ENCODE data around the gene TESMIN. TPM values are rescaled to one million over a fixed set of nuclear protein-coding genes. Genes with fewer than 3 reads are reported as not detected.

TESMIN gene
- total RNA-seq, 1 experiment from 2014 or later = 24.8 TPM

DNA sequence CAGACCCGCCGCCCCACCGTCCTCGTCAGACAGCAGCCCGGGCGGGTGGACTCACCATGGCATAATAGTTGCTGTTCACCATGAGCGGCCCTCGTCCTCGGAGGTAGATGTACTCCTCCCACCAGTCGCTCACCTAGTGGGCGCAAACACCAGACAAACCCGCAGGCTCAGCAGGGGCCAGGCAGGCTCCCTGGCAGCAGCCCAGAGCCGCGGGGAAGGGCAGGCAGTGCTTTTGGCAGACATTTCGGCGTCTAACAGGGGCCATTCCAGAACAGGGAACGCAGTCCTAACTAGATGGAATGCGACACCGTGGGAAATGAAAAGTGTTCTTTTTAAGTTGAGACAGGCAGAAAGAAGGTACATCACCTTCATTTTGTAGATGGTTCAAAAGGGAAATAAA is 45.5 kb upstream of the TESMIN start:
- Histone ChIP-seq H3K79me2 (ENCODE audit: insufficient read depth, low read length) (no peaks in the 10 kb centered on the region), H2AFZ (ENCODE audit: low read depth, low read length, poor library complexity, severe bottlenecking) (no peak overlapping the region), H3K9me3 (ENCODE audit: control insufficient read depth in 1 of 2, insufficient read depth in 1 of 2, low read depth in 1 of 2, low read length in 2 of 2) (no peaks in the 10 kb centered on the region), H3K27me3 (ENCODE audit: insufficient read depth, low read length) (no peaks in the 10 kb centered on the region), H3K4me2 (ENCODE audit: low read length) (no peak overlapping the region), H3K4me1 (ENCODE audit: control insufficient read depth in 1 of 2, insufficient read depth in 2 of 2, low read length in 2 of 2) (no peaks in the 10 kb centered on the region), H3K9ac (ENCODE audit: low read length) (no peak overlapping the region), H3K36me3 (ENCODE audit: control insufficient read depth in 1 of 2, insufficient read depth in 2 of 2, low read length in 2 of 2) (peaks cover 4 to 8% of the 10 kb centered on the region in 2 experiments; a peak in 3 of 4 replicates), H3K4me3 (replicated peaks in 1 of 2; ENCODE audit: low read depth in 1 of 2, low read length in 2 of 2) (no peak overlapping the region), H4K20me1 (ENCODE audit: insufficient read depth) (no peaks in the 10 kb centered on the region), H3K9me2 (ENCODE audit: insufficient read depth) (no peaks in the 10 kb centered on the region), H3K27ac (ENCODE audit: low read depth, low read length) (no peak overlapping the region)
- intact Hi-C loops (cut with micrococcal nuclease) = no loop called here
- ChIA-PET RAD21 (ENCODE audit: low non-redundant PET in 1 of 2, low total read pairs in 2 of 2, uncharacterized antibody in 2 of 2, unreplicated experiment in 2 of 2) (no interaction called here), CTCF (no interaction called here), POLR2A (no interaction called here)
- no peak for ATAC-seq
- no TSS peak for BruUV-seq (replicated peaks)
- no peak for DNase-seq (ENCODE audit: low read depth, low spot score)
- TF ChIP-seq, protein P1, sequence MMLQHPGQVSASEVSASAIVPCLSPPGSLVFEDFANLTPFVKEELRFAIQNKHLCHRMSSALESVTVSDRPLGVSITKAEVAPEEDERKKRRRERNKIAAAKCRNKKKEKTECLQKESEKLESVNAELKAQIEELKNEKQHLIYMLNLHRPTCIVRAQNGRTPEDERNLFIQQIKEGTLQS (IDR thresholded peaks at IDR 0.05) = no peak
- no peak for TF ChIP-seq FOSL1 (IDR thresholded peaks at IDR 0.05; ENCODE audit: low read depth)
- no peak for TF ChIP-seq ZNF274 (IDR thresholded peaks at IDR 0.05; ENCODE audit: low read depth, low read length)
- TF ChIP-seq, protein P2, sequence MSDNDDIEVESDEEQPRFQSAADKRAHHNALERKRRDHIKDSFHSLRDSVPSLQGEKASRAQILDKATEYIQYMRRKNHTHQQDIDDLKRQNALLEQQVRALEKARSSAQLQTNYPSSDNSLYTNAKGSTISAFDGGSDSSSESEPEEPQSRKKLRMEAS (IDR thresholded peaks at IDR 0.05) = no peak
- TF ChIP-seq CBX3 (IDR thresholded peaks at IDR 0.05; ENCODE audit: low read depth) = no peak
- TF ChIP-seq SP1 (IDR thresholded peaks at IDR 0.05; ENCODE audit: low read depth) = no peak
- no peak for TF ChIP-seq CEBPB (IDR thresholded peaks at IDR 0.05; ENCODE audit: low read depth)
- TF ChIP-seq JUND (IDR thresholded peaks at IDR 0.05) = no peak
- no peak for TF ChIP-seq POLR2AphosphoS5 (IDR thresholded peaks at IDR 0.05; ENCODE audit: low read depth, low read length)
- TF ChIP-seq RAD21 (IDR thresholded peaks at IDR 0.05; ENCODE audit: low read depth) = no peak
- TF ChIP-seq ELF1 (IDR thresholded peaks at IDR 0.05; ENCODE audit: borderline replicate concordance, low read depth) = no peak
- TF ChIP-seq TCF7L2 (IDR thresholded peaks at IDR 0.05; ENCODE audit: borderline replicate concordance, extremely low read depth, insufficient read depth, insufficient read length) = no peak

DNA sequence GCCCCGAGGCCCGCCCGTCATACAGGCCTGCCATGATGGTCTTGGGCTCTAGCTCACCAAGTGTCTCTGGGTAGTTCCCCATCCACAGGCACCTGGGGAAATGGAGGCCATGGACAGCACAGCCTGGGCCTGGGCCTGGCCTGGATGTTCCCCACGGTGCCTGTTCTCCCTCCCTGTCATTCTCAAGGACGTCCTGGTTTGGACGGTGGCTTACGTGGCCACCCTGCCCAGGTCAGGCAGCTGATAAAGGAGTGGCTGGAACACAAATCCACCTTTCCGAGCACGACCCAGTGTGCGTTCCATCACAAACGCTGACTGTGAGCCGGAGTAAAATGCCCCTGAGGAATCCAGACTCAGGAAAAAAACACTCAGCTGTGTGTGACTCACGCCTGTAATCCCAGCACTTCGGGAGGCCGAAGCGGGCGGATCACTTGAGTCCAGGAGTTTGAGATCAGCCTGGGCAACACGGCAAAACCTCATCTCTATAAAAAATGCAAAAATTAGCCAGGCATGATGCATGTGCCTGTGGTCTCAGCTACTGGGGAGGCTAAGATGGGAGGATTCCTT is 41.2 kb upstream of the TESMIN start:
- ChIA-PET POLR2A (no interaction called here), RAD21 (ENCODE audit: low non-redundant PET in 1 of 2, low total read pairs in 2 of 2, uncharacterized antibody in 2 of 2, unreplicated experiment in 2 of 2) (no interaction called here), CTCF (no interaction called here)
- Histone ChIP-seq H3K36me3 (ENCODE audit: control insufficient read depth in 1 of 2, insufficient read depth in 2 of 2, low read length in 2 of 2) (no peaks in the 10 kb centered on the region; a peak in 3 of 4 replicates), H3K4me2 (ENCODE audit: low read length) (no peak overlapping the region), H3K4me3 (replicated peaks in 1 of 2; ENCODE audit: low read depth in 1 of 2, low read length in 2 of 2) (no peak overlapping the region), H3K9me2 (ENCODE audit: insufficient read depth) (no peaks in the 10 kb centered on the region), H3K79me2 (ENCODE audit: insufficient read depth, low read length) (no peaks in the 10 kb centered on the region), H3K4me1 (ENCODE audit: control insufficient read depth in 1 of 2, insufficient read depth in 2 of 2, low read length in 2 of 2) (no peaks in the 10 kb centered on the region), H2AFZ (ENCODE audit: low read depth, low read length, poor library complexity, severe bottlenecking) (no peak overlapping the region), H3K9me3 (ENCODE audit: control insufficient read depth in 1 of 2, insufficient read depth in 1 of 2, low read depth in 1 of 2, low read length in 2 of 2) (no peaks in the 10 kb centered on the region), H4K20me1 (ENCODE audit: insufficient read depth) (no peaks in the 10 kb centered on the region), H3K27me3 (ENCODE audit: insufficient read depth, low read length) (no peaks in the 10 kb centered on the region), H3K9ac (ENCODE audit: low read length) (no peak overlapping the region), H3K27ac (ENCODE audit: low read depth, low read length) (no peak overlapping the region)
- DNase-seq (ENCODE audit: low read depth, low spot score) (no peak), ATAC-seq (no peak)
- intact Hi-C loops (cut with micrococcal nuclease) = no loop called here
- no TSS peak for BruUV-seq (replicated peaks)
- TF ChIP-seq EZH2 (IDR thresholded peaks at IDR 0.05) (no peak), SP1 (IDR thresholded peaks at IDR 0.05; ENCODE audit: low read depth) (no peak), ELF1 (IDR thresholded peaks at IDR 0.05; ENCODE audit: borderline replicate concordance, low read depth) (no peak), EZH2phosphoT487 (IDR thresholded peaks at IDR 0.05; ENCODE audit: borderline replicate concordance) (no peak), CBX3 (IDR thresholded peaks at IDR 0.05; ENCODE audit: low read depth) (no peak)
- TF ChIP-seq, protein P3, sequence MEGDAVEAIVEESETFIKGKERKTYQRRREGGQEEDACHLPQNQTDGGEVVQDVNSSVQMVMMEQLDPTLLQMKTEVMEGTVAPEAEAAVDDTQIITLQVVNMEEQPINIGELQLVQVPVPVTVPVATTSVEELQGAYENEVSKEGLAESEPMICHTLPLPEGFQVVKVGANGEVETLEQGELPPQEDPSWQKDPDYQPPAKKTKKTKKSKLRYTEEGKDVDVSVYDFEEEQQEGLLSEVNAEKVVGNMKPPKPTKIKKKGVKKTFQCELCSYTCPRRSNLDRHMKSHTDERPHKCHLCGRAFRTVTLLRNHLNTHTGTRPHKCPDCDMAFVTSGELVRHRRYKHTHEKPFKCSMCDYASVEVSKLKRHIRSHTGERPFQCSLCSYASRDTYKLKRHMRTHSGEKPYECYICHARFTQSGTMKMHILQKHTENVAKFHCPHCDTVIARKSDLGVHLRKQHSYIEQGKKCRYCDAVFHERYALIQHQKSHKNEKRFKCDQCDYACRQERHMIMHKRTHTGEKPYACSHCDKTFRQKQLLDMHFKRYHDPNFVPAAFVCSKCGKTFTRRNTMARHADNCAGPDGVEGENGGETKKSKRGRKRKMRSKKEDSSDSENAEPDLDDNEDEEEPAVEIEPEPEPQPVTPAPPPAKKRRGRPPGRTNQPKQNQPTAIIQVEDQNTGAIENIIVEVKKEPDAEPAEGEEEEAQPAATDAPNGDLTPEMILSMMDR (IDR thresholded peaks at IDR 0.05 in 2 of 3, conservative IDR thresholded peaks at IDR 0.05 in 1 of 3; ENCODE audit: borderline replicate concordance in 1 of 3, insufficient read depth in 1 of 3, low read depth in 2 of 3, low read length in 2 of 3) = no peak
- TF ChIP-seq, protein P4, sequence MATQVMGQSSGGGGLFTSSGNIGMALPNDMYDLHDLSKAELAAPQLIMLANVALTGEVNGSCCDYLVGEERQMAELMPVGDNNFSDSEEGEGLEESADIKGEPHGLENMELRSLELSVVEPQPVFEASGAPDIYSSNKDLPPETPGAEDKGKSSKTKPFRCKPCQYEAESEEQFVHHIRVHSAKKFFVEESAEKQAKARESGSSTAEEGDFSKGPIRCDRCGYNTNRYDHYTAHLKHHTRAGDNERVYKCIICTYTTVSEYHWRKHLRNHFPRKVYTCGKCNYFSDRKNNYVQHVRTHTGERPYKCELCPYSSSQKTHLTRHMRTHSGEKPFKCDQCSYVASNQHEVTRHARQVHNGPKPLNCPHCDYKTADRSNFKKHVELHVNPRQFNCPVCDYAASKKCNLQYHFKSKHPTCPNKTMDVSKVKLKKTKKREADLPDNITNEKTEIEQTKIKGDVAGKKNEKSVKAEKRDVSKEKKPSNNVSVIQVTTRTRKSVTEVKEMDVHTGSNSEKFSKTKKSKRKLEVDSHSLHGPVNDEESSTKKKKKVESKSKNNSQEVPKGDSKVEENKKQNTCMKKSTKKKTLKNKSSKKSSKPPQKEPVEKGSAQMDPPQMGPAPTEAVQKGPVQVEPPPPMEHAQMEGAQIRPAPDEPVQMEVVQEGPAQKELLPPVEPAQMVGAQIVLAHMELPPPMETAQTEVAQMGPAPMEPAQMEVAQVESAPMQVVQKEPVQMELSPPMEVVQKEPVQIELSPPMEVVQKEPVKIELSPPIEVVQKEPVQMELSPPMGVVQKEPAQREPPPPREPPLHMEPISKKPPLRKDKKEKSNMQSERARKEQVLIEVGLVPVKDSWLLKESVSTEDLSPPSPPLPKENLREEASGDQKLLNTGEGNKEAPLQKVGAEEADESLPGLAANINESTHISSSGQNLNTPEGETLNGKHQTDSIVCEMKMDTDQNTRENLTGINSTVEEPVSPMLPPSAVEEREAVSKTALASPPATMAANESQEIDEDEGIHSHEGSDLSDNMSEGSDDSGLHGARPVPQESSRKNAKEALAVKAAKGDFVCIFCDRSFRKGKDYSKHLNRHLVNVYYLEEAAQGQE (IDR thresholded peaks at IDR 0.05; ENCODE audit: low read depth) = no peak
